ENCODE measurements around the gene TGDS.
"Not testable (repeated sequence)": the region's sequence is repeated elsewhere in the genome, so short reads cannot be mapped to it uniquely, and the experiment has no call there.

TGDS gene

GRCh38 chr13:94553766-94554165, 42.2 kb downstream of the TGDS start:
- no peak for DNase-seq (ENCODE audit: low read depth in 2 of 2)

GRCh38 chr13:94552095-94552494, 43.9 kb downstream of the TGDS start:
- no peak for DNase-seq (ENCODE audit: low read depth in 2 of 2)

- DNase-seq (ENCODE audit: low read depth in 2 of 2): no peak
Measured at GRCh38 chr13:94550062-94550738, 45.8 kb downstream of the TGDS start.

- DNase-seq (ENCODE audit: low read depth in 2 of 2): peak; percentile 86 to 87
Measured at GRCh38 chr13:94549232-94550061, 46.5 kb downstream of the TGDS start.

DNA sequence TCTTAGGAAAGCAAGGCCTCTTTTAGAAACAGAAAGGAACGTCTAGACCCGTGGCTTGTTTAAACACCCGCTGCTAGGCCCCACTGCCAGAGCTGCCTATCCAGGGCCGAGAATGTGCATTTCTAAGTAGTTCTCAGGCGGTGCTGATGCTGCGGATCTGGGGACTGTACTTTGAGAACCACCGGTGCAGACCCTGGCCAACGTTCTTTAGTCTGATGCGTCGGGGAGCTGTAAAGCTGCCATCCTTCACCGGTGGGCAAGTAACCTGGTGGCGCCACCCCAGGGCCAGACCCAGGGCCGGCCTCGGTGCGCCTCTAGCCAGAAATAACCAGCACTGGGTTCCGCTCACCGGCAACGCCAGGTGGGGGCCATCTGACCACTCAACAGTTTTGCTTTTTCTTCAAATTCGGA, 47.1 kb downstream of the TGDS start:
- DNase-seq (ENCODE audit: low read depth in 2 of 2): peak in 1 of 2 donors; percentile 19

DNA sequence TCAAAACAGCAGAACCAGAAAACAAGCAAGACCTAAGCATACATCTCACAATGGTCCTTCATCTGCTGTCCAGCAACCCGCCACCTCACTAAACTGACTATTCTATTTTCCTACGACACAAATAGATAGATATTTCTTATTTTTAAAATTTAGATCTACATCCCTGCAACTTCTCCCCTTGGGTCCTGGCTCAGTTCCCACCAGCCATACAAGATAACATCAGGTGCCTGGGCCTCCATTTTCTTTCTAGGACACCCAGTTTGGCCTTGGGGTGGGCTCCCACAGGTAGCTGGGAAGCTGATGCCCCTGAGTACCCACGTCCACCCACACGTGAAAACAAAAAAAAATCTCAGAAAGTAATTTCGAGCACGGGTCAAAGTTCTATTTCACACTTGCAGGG, 47.6 kb downstream of the TGDS start:
- DNase-seq (ENCODE audit: low read depth in 2 of 2): no peak

- no peak for DNase-seq (ENCODE audit: low read depth in 2 of 2)
Measured at GRCh38 chr13:94546061-94546839, 49.7 kb downstream of the TGDS start.

DNA sequence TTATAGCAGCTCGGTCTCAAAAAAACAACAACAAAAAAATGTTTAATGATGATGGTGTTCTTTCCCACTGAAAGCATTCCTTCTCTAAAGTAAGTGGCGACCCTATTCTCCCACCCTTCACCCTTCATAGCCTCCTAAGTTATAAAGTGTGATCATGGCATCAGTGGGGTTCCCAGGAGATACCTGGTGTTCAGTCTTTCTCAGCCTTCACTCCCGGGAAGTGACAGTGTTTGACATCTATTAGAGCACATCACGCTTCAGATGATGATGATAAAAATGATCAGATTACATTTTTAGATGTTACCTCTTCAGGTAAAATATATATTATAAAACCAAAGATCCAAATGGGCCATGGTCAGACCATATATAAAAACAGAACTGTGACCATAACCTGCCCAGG, 51.0 kb downstream of the TGDS start:
- DNase-seq (ENCODE audit: low read depth in 2 of 2): no peak

GRCh38 chr13:94542917-94543316, 53.0 kb downstream of the TGDS start:
- DNase-seq (ENCODE audit: low read depth in 2 of 2): no peak

GRCh38 chr13:94537740-94538630, 58.0 kb downstream of the TGDS start:
- no peak for DNase-seq (ENCODE audit: low read depth in 2 of 2)

DNA sequence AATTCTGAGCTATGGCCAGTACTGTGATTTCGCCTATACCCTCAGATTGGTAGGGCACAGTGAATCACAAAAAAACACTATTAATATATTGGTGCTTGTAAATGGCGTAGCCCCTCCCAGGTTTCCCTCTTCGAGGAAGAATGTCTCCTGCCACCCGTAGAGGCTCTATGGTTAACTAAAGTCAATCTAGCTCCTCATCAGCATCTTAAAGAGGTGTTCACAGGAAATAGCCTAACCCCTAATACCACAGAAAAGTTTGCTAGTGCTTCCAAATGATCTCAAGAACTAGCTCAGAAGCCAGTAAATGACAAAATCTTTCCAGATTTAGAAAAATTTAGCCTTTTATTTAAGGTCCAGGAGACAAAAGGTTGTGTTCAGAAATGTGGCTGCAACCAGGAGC, 60.2 kb downstream of the TGDS start:
- no peak for DNase-seq (ENCODE audit: low read depth in 2 of 2)

DNA sequence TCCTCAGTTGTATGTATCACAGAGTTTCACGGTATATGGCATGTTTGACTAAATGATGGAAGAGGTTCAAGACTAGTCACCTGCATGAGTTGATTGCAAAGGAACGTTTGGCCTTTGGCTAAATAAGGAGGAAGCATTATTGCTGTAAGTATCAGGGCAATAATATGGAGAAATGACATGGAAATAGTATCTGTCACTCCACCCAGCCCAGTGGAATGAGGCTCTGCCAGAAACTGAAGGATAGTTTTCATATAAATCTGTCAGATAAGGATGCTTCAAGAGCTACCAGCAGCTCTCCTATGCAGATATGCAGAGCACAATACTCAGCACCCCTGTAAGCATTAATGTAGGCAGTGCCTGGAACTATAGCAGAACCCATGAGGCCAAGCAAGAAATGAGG, 60.7 kb downstream of the TGDS start:
- no peak for DNase-seq (ENCODE audit: low read depth in 2 of 2)

DNA sequence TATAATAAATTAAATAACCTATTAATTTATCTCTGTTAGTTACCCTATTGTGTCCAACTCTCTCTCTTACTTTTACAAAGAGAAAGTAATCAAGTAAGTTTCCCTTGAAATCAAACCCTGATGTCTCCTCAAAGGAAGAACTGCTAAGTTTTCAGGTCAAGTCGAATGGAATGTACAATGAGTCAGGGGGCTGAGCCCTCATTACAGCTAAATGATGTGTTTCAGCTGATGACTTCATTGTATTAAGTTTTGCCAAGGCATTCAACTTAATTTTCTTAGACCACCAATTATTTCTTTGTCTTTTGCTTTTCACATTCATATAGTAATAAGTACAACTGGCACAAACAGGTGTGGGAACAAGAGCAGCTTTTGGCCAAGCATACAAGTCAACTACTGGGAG, 61.8 kb downstream of the TGDS start:
- DNase-seq (ENCODE audit: low read depth in 2 of 2): no peak

GRCh38 chr13:94532278-94532677, 63.7 kb downstream of the TGDS start:
- not testable (repeated sequence) for DNase-seq (ENCODE audit: low read depth in 2 of 2)

DNA sequence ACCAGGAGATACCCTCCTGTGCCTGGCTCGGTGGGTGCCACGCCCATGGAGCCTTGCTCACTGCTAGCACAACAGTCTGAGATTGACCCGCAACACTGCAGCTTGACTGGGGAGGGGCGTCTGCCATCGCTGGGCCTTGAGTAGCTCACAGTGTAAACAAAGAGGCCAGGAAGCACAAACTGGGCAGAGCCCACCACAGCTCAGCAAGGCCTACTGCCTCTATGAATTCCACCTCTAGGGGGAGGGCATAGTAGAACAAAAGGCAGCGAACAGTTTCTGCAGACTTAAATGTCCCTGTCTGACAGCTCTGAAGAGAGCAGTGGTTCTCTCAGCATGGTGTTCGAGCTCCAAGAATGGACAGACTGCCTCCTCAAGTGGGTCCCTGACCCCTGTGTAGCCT, 69.0 kb downstream of the TGDS start:
- not testable (repeated sequence) for DNase-seq (ENCODE audit: low read depth in 2 of 2)

DNA sequence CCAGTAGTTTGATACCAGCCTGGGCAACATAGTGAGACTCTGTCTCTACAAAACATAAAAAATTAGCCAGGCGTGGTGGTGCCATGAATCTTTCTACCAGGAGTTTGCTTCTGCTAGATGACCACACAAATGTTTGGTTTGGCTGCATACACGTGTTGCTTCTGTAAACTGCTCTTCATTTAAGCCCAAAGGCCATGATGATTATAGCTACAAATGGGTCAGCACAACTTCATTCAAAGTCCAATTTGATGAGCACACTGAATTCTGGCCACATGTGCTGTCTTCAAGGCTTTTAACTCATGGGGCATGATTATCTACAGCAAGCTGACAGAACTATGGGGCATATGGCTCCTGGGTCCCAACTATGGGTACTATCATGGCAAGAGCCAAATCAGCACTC, 70.2 kb downstream of the TGDS start:
- DNase-seq (ENCODE audit: low read depth in 2 of 2): no peak

DNA sequence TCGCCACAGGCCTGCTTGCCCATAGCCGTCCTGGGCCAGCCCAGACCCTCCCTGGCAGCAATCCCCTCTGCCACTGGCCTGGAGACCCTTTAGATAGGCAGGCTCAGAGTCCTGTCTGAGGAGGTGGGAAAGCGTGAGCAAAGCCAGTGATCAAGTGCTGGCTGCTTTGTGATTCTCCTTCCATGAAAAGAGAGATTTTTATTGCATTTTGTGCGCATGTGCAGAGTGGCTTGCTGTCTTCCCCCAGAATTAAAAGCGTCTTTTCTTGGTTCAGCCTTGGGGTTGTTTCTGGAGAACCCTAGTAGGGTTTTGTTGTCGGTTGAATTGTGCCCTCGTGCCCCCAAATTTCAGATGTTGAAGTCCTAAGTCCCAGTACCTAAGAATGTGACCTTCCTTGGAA, 71.5 kb downstream of the TGDS start:
- no peak for DNase-seq (ENCODE audit: low read depth in 2 of 2)
